MCF 10A (cell line): ENCODE measurements around the gene ANO4. TPM values are rescaled to one million over a fixed set of nuclear protein-coding genes. Genes with fewer than 3 reads are reported as not detected.

Source experiments
- BruUV-seq: library from RNA; stranded (reverse); fragments of 400-500 nt; replicated peaks from 2 replicates; lab custom pipeline; 2021; lab: Mats Ljungman, UMichigan
- CTCF ChIA-PET: fragments of 300-600 bp; sonication (Branson Sonifier 250); formaldehyde crosslinking; extraction: SDS; loops from one replicate; lab custom pipeline; 2021; ENCODE audit warnings: antibody characterized with exemption, inconsistent platforms; lab: Yijun Ruan, JAX
- POLR2A ChIA-PET: fragments of 300-600, 350-650 bp; sonication (Branson Sonifier 250); formaldehyde crosslinking; extraction: SDS; loops from one replicate; lab custom pipeline; 2020; ENCODE audit warnings: antibody characterized with exemption, inconsistent platforms; lab: Yijun Ruan, JAX
- DNase-seq: peaks from one replicate; pipeline ENCODE4 v3.0.0-alpha.2; 2018; ENCODE audit not compliant: unreplicated experiment
- H3K27ac Mint-ChIP-seq: one replicate; pipeline ENCODE4 v1.8.0; 2022; ENCODE audit warnings: mild to moderate bottlenecking, low read depth, mixed read lengths; ENCODE audit not compliant: unreplicated experiment
- H3K27me3 Mint-ChIP-seq: one replicate; pipeline ENCODE4 v1.8.0; 2022; ENCODE audit warnings: mixed read lengths; ENCODE audit not compliant: insufficient read depth, unreplicated experiment
- H3K36me3 Mint-ChIP-seq: one replicate; pipeline ENCODE4 v1.8.0; 2022; ENCODE audit warnings: mild to moderate bottlenecking, moderate library complexity, mixed read lengths; ENCODE audit not compliant: insufficient read depth, unreplicated experiment
- H3K4me1 Mint-ChIP-seq: one replicate; pipeline ENCODE4 v1.8.0; 2022; ENCODE audit warnings: mixed read lengths; ENCODE audit not compliant: insufficient read depth, unreplicated experiment
- H3K4me3 Mint-ChIP-seq: one replicate; pipeline ENCODE4 v1.8.0; 2022; ENCODE audit warnings: mild to moderate bottlenecking, moderate library complexity, mixed read lengths; ENCODE audit not compliant: unreplicated experiment
- H3K9me3 Mint-ChIP-seq: one replicate; pipeline ENCODE4 v1.8.0; 2022; ENCODE audit warnings: mixed read lengths; ENCODE audit not compliant: unreplicated experiment
- intact Hi-C: fragments of 100-400 bp; cut with micrococcal nuclease; formaldehyde crosslinking; loops from 2 replicates; pipeline ENCODE4 v1.14.1; 2022
- total RNA-seq: library from RNA; stranded (reverse); gene quantifications from 2 replicates; pipeline ENCODE4 v1.2.3, GENCODE V29; 2022
- TF ChIP-seq, protein P1 (sequence below): fragments of 200-600 bp; IDR thresholded peaks from one replicate; pipeline ENCODE4 v1.8.0; 2022; ENCODE audit warnings: antibody characterized with exemption, mild to moderate bottlenecking; ENCODE audit not compliant: unreplicated experiment

The ANO4 gene
- total RNA-seq, 1 experiment from 2014 or later = 0.91 TPM

DNA sequence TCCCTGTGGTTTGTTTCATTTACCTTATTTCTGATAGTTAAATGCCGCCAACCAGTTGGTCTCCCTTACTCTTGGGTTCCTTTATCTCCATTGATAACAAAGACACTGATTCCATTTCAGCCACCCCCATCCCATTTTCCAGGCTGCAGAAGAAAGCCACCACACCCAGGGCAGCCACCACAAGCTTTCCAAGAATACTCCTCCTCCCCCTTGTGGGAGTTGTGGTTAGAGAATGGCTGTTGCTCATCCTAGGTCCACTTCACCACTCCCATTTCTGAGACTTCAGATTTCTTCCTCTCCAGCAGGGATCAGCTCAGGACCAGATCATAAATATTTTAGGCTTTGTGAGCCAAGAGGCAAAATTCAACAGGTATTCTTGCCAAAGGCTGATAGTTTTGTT, 73.9 kb downstream of the ANO4 start:
- Mint-ChIP-seq H3K9me3 (peaks cover 5% of the 10 kb centered on the region), H3K27me3 (no peaks in the 10 kb centered on the region), H3K27ac (no peak overlapping the region), H3K4me3 (no peak overlapping the region), H3K4me1 (peaks cover 7% of the 10 kb centered on the region), H3K36me3 (no peaks in the 10 kb centered on the region)
- POLR2A ChIA-PET = no interaction called here
- TF ChIP-seq, protein P1, sequence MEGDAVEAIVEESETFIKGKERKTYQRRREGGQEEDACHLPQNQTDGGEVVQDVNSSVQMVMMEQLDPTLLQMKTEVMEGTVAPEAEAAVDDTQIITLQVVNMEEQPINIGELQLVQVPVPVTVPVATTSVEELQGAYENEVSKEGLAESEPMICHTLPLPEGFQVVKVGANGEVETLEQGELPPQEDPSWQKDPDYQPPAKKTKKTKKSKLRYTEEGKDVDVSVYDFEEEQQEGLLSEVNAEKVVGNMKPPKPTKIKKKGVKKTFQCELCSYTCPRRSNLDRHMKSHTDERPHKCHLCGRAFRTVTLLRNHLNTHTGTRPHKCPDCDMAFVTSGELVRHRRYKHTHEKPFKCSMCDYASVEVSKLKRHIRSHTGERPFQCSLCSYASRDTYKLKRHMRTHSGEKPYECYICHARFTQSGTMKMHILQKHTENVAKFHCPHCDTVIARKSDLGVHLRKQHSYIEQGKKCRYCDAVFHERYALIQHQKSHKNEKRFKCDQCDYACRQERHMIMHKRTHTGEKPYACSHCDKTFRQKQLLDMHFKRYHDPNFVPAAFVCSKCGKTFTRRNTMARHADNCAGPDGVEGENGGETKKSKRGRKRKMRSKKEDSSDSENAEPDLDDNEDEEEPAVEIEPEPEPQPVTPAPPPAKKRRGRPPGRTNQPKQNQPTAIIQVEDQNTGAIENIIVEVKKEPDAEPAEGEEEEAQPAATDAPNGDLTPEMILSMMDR = no peak
- no TSS peak for BruUV-seq
- DNase-seq = peak; percentile 15
- intact Hi-C loops = no loop called here
- CTCF ChIA-PET = interaction anchor here (0.7 kb wide), 2 partner anchors 81 to 1356 kb away, joined by 3 read pairs; no protein-coding TSS in a partner anchor

DNA sequence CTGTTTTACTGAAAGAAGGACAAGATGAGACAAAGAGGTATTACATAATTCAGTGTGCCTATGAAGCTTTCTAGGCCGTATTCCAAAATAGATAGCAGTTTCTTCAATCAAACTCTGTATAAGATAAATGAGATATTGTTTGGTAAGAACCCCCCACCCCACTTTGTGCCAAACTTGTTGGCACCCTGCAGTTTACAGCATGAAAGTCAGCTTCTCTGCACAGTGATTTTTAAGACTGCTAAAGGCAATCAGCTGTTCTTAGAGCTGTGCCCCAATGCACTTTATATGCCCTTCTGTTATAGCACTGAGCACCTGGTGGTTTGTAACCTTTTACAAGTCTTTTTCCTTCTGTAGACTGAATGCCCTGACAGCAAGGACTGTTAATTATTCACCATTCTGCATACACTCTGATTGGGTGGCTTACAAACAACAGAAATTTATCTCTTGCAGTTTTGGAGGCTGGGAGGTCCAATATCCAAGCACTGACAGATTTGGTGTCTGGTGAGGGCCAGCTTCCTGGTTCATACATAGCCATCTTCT, 76.7 kb downstream of the ANO4 start:
- ChIA-PET POLR2A (no interaction called here), CTCF (interaction anchor here (0.6 to 1.0 kb wide), 2 partner anchors 50 to 373 kb away, joined by 3 to 4 read pairs; no protein-coding TSS in a partner anchor)
- intact Hi-C loops = no loop called here
- H3K27ac Mint-ChIP-seq = no peak overlapping the region
- DNase-seq = no peak
- H3K9me3 Mint-ChIP-seq = peaks cover 6% of the 10 kb centered on the region
- peaks cover 7% of the 10 kb centered on the region for H3K4me1 Mint-ChIP-seq
- no peak overlapping the region for H3K4me3 Mint-ChIP-seq
- no TSS peak for BruUV-seq
- TF ChIP-seq, protein P1 = no peak
- no peaks in the 10 kb centered on the region for H3K27me3 Mint-ChIP-seq
- H3K36me3 Mint-ChIP-seq = no peaks in the 10 kb centered on the region

DNA sequence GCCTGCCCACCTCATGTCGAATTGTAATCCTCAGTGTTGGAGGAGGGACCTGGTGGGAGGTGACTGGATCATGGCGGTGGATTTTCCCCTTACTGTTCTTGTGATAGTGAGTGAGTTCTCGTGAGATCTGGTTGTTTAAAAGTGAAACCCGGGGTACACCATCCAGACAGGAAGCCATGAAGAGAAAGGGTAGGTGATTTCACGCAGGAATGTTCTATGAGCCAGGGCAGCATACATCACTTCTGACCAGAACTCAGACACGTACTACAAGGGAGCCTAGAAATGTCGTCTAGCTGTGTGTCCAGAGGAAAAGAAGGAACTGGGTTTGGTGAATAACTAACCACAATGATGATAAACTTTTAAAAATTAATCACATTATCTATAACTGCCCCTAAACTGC, 80.6 kb downstream of the ANO4 start:
- no peaks in the 10 kb centered on the region for H3K36me3 Mint-ChIP-seq
- intact Hi-C loops = no loop called here
- DNase-seq = no peak
- H3K9me3 Mint-ChIP-seq = peaks cover 6% of the 10 kb centered on the region
- CTCF ChIA-PET = no interaction called here
- POLR2A ChIA-PET = interaction anchor here (0.7 kb wide), 1 partner anchor 797 kb away, joined by 4 read pairs; no protein-coding TSS in a partner anchor
- no TSS peak for BruUV-seq
- TF ChIP-seq, protein P1 = no peak
- no peak overlapping the region for H3K4me3 Mint-ChIP-seq
- no peaks in the 10 kb centered on the region for H3K27me3 Mint-ChIP-seq
- H3K27ac Mint-ChIP-seq = no peak overlapping the region
- no peaks in the 10 kb centered on the region for H3K4me1 Mint-ChIP-seq

DNA sequence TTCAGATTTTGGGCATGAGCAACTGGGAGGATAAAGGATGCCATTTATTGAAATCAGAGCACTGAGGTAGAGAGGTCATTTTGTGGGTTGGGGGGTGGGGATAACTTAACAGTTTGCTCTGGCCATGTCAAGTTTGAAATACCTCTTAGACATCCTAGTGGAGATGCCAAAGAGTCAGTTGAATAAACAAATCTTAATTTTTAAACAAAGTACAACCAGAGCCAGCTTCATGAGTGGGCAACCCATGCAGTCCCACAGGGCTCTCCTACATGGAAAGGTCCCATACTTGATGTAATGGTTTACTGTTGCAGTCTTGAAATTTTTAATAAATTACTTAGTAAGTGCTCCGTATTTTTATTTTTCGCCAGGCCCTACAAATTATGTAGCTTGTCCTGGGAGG, 81.2 kb downstream of the ANO4 start:
- CTCF ChIA-PET = interaction anchor here (0.7 kb wide), 1 partner anchor 1220 kb away, joined by 4 read pairs; no protein-coding TSS in a partner anchor

More for the DNA sequence above, 81.2 kb downstream of the ANO4 start:
- H3K27ac Mint-ChIP-seq = no peak overlapping the region
- no peak overlapping the region for H3K4me3 Mint-ChIP-seq
- POLR2A ChIA-PET = interaction anchor here (0.6 kb wide), 1 partner anchor 9 kb away, joined by 3 read pairs; no protein-coding TSS in a partner anchor
- H3K36me3 Mint-ChIP-seq = no peaks in the 10 kb centered on the region
- no peaks in the 10 kb centered on the region for H3K27me3 Mint-ChIP-seq
- no peaks in the 10 kb centered on the region for H3K4me1 Mint-ChIP-seq
- no peak for DNase-seq
- BruUV-seq = no TSS peak
- intact Hi-C loops = no loop called here
- TF ChIP-seq, protein P1 = no peak
- peaks cover 6% of the 10 kb centered on the region for H3K9me3 Mint-ChIP-seq
